Mesendoderm (in vitro differentiated cells): Measurements from ENCODE around the gene ADGRL3.

Experiments
- DNase-seq: peaks from one replicate; pipeline ENCODE4 v3.0.0; 2013
- H2AK5ac ChIP-seq: 2 replicates; pipeline ENCODE4 v1.6.1; 2013; ENCODE audit warnings: low read length, inconsistent platforms
- H2BK120ac ChIP-seq: 2 replicates; pipeline ENCODE4 v1.6.1; 2013; ENCODE audit warnings: low read depth, mild to moderate bottlenecking, low read length, moderate library complexity, mixed read lengths
- H2BK15ac ChIP-seq: replicated peaks from 2 replicates; pipeline ENCODE4 v1.6.1; 2013; ENCODE audit warnings: low read depth, mild to moderate bottlenecking, moderate library complexity
- H2BK5ac ChIP-seq: 2 replicates; pipeline ENCODE4 v1.6.1; 2013; ENCODE audit warnings: low read length, inconsistent platforms
- H3K18ac ChIP-seq: 2 replicates; pipeline ENCODE4 v1.6.1; 2013; ENCODE audit warnings: mild to moderate bottlenecking, low read length, mixed read lengths
- H3K23ac ChIP-seq: one replicate; pipeline ENCODE4 v1.6.1; 2013; ENCODE audit warnings: low read length
- H3K27ac ChIP-seq: 2 replicates; pipeline ENCODE4 v1.5.1; 2013; ENCODE audit warnings: low read depth, mild to moderate bottlenecking, inconsistent platforms, low read length, moderate library complexity
- H3K27me3 ChIP-seq: 2 replicates; pipeline ENCODE4 v1.6.1; 2013; ENCODE audit warnings: low read length, control low read depth, mild to moderate bottlenecking, inconsistent platforms; ENCODE audit not compliant: insufficient read depth, poor library complexity
- H3K36me3 ChIP-seq: 2 replicates; pipeline ENCODE4 v1.6.1; 2013; ENCODE audit warnings: low read length, inconsistent platforms; ENCODE audit not compliant: control insufficient read depth, insufficient read depth
- H3K4ac ChIP-seq: one replicate; pipeline ENCODE4 v1.6.1; 2013; ENCODE audit warnings: low read depth, mild to moderate bottlenecking, low read length, moderate library complexity
- H3K4me1 ChIP-seq: 2 replicates; pipeline ENCODE4 v1.6.1; 2013; ENCODE audit warnings: low read depth, low read length, inconsistent platforms; ENCODE audit not compliant: control insufficient read depth
- H3K4me2 ChIP-seq: 2 replicates; pipeline ENCODE4 v1.6.1; 2013; ENCODE audit warnings: low read length
- H3K4me3 ChIP-seq: 2 replicates; pipeline ENCODE4 v1.5.1; 2013; ENCODE audit warnings: mild to moderate bottlenecking, low read length
- H3K56ac ChIP-seq: one replicate; pipeline ENCODE4 v1.6.1; 2013; ENCODE audit warnings: low read length
- H3K79me1 ChIP-seq: 2 replicates; pipeline ENCODE4 v1.6.1; 2013; ENCODE audit warnings: low read length, inconsistent platforms
- H3K79me2 ChIP-seq: 2 replicates; pipeline ENCODE4 v1.6.1; 2013; ENCODE audit warnings: mild to moderate bottlenecking, low read length; ENCODE audit not compliant: control insufficient read depth, insufficient read depth
- H3K9ac ChIP-seq: 2 replicates; pipeline ENCODE4 v1.6.1; 2013; ENCODE audit warnings: low read length, inconsistent platforms
- H4K5ac ChIP-seq: one replicate; pipeline ENCODE4 v1.6.1; 2013; ENCODE audit warnings: low read length
- H4K8ac ChIP-seq: one replicate; pipeline ENCODE4 v1.6.1; 2013; ENCODE audit warnings: low read depth, mild to moderate bottlenecking, control low read depth, low read length, moderate library complexity
- WGBS: extraction: QIAGEN DNeasy Blood & Tissue Kit; methylation state at CpG from one replicate; pipeline ENCODE4 v1.1.7; 2013; ENCODE audit warnings: low lambda C conversion rate, missing lambda C conversion rate; ENCODE audit not compliant: insufficient coverage; ENCODE audit errors: extremely low coverage; 5-methylcytosine and 5-hydroxymethylcytosine counted together

Gene ADGRL3

DNA sequence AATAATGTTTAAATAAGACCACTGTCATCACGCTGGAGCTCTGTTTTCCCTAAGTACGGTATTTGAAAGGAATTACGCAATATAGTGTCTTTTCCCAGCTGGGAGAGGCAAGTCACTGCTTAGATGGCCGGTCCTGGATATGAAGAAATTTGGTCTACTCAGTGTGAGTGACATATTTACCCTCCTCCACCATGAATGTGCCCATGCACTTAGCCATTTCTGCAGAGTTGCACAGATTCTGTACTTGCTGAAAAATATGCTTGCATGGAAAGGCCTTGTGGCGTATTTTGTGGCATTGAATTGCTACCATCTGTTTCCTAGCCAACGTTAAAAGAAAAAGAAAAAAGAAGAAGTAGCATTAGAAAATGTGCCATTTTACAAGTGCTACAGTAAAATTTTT lies 73.1 kb downstream of the ADGRL3 start:
- no peak overlapping the region for H3K4ac ChIP-seq
- H3K23ac ChIP-seq = no peak overlapping the region
- no peak overlapping the region for H2BK120ac ChIP-seq
- H3K4me1 ChIP-seq = no peaks in the 10 kb centered on the region
- H3K27me3 ChIP-seq = no peaks in the 10 kb centered on the region
- H3K9ac ChIP-seq = no peak overlapping the region
- DNase-seq = no peak
- peaks cover 3% of the 10 kb centered on the region for H3K79me1 ChIP-seq
- no peak overlapping the region for H2BK15ac ChIP-seq
- no peak overlapping the region for H3K18ac ChIP-seq
- H4K5ac ChIP-seq = no peak overlapping the region
- no peak overlapping the region for H3K4me3 ChIP-seq
- no CpG with 5 or more reads among the region's 6 CpGs for WGBS
- no peaks in the 10 kb centered on the region for H3K36me3 ChIP-seq
- no peak overlapping the region for H4K8ac ChIP-seq
- no peak overlapping the region for H3K56ac ChIP-seq
- H3K27ac ChIP-seq = no peak overlapping the region
- no peak overlapping the region for H2AK5ac ChIP-seq
- H3K4me2 ChIP-seq = no peak overlapping the region
- H3K79me2 ChIP-seq = no peaks in the 10 kb centered on the region
- H2BK5ac ChIP-seq = no peak overlapping the region

DNA sequence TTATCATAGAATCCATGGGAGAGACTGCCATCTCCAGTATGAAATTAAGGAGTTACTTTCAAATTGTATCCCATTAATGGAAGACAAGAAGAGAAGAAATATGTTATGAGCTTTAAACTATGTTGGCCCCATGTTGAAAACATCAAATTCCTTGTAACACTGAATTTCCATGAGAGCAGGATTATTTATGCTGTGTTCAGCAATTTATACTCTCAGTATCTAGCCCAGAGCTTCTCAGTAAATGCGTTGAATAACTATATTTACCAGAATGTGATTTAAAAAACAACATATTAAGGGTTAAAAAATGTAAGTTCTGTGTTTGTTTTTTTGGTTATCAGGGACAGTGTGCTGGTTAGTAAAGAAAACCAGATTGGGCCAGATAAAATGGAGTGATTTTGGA lies 74.2 kb downstream of the ADGRL3 start:
- Histone ChIP-seq H3K4me3 (no peak overlapping the region), H3K79me1 (peaks cover 3% of the 10 kb centered on the region), H3K4ac (no peak overlapping the region), H3K9ac (no peak overlapping the region), H3K36me3 (no peaks in the 10 kb centered on the region), H3K18ac (no peak overlapping the region), H3K4me2 (no peak overlapping the region), H3K27me3 (no peaks in the 10 kb centered on the region), H4K5ac (no peak overlapping the region), H3K27ac (no peak overlapping the region), H2BK15ac (no peak overlapping the region), H3K4me1 (no peaks in the 10 kb centered on the region), H4K8ac (no peak overlapping the region), H3K79me2 (no peaks in the 10 kb centered on the region), H3K23ac (no peak overlapping the region), H3K56ac (no peak overlapping the region), H2AK5ac (no peak overlapping the region), H2BK5ac (no peak overlapping the region), H2BK120ac (no peak overlapping the region)
- no CpG with 5 or more reads among the region's 1 CpG for whole genome bisulfite sequencing
- no peak for DNase-seq

DNA sequence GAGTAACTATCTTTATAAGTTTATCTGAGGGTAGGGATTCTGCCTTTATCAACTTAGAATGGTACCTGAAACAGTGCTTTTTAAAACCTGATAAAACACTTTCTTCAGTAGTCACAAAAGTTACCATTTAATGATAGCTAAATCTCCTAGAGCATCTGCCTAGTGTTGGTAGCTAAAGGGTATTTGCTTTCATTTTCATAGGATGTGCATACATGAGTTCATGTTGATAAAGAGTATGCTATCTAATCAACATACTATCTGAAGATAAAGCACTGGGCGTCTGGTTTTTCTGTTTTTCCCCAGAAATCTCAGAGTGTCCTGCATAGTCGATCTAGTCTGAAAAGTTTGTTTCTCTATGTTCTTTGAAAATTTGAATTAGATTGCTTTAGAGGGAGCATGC lies 75.1 kb downstream of the ADGRL3 start:
- no peak overlapping the region for H3K4ac ChIP-seq
- no peak overlapping the region for H3K23ac ChIP-seq
- H3K4me1 ChIP-seq = no peaks in the 10 kb centered on the region
- H3K27me3 ChIP-seq = no peaks in the 10 kb centered on the region
- H2BK5ac ChIP-seq = no peak overlapping the region
- no peak overlapping the region for H2AK5ac ChIP-seq
- H4K8ac ChIP-seq = no peak overlapping the region
- no peak overlapping the region for H3K18ac ChIP-seq
- H3K79me2 ChIP-seq = no peaks in the 10 kb centered on the region
- no peaks in the 10 kb centered on the region for H3K36me3 ChIP-seq
- H2BK15ac ChIP-seq = no peak overlapping the region
- H2BK120ac ChIP-seq = no peak overlapping the region
- no peak overlapping the region for H3K27ac ChIP-seq
- no peak overlapping the region for H3K4me3 ChIP-seq
- no peak overlapping the region for H3K9ac ChIP-seq
- no peak overlapping the region for H4K5ac ChIP-seq
- H3K4me2 ChIP-seq = no peak overlapping the region
- H3K79me1 ChIP-seq = peaks cover 3% of the 10 kb centered on the region
- peak; percentile 58 for DNase-seq
- no peak overlapping the region for H3K56ac ChIP-seq
- WGBS = no CpG with 5 or more reads among the region's 2 CpGs

DNA sequence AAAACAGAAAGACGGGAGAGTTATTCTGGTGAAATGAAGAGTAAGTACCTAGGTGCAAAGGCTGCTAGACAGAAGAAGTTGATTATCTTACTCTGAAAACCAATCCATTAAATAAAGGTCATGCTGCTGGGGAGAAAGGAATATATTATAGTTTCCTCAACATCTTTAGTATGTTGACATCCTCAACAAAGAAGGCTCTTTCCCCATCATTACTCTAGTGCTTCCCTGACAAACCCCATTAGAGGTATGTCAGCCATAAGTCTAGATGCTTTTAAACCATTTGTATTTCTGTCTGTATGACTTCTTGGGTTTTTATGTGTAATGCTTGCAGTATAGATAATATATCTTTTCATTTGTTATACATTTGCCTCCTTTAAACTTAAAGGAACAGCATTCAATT lies 75.9 kb downstream of the ADGRL3 start:
- no peak overlapping the region for H2BK120ac ChIP-seq
- DNase-seq = no peak
- H3K4me1 ChIP-seq = no peaks in the 10 kb centered on the region
- no peaks in the 10 kb centered on the region for H3K36me3 ChIP-seq
- H4K8ac ChIP-seq = no peak overlapping the region
- H3K4me2 ChIP-seq = no peak overlapping the region
- H3K79me2 ChIP-seq = no peaks in the 10 kb centered on the region
- H3K27ac ChIP-seq = no peak overlapping the region
- H4K5ac ChIP-seq = no peak overlapping the region
- H2BK15ac ChIP-seq = no peak overlapping the region
- H2AK5ac ChIP-seq = no peak overlapping the region
- no peaks in the 10 kb centered on the region for H3K27me3 ChIP-seq
- no peak overlapping the region for H3K9ac ChIP-seq
- WGBS = no CpG with 5 or more reads among the region's 1 CpG
- no peak overlapping the region for H2BK5ac ChIP-seq
- H3K23ac ChIP-seq = no peak overlapping the region
- no peak overlapping the region for H3K56ac ChIP-seq
- no peak overlapping the region for H3K18ac ChIP-seq
- H3K79me1 ChIP-seq = peaks cover 3% of the 10 kb centered on the region
- no peak overlapping the region for H3K4ac ChIP-seq
- no peak overlapping the region for H3K4me3 ChIP-seq

DNA sequence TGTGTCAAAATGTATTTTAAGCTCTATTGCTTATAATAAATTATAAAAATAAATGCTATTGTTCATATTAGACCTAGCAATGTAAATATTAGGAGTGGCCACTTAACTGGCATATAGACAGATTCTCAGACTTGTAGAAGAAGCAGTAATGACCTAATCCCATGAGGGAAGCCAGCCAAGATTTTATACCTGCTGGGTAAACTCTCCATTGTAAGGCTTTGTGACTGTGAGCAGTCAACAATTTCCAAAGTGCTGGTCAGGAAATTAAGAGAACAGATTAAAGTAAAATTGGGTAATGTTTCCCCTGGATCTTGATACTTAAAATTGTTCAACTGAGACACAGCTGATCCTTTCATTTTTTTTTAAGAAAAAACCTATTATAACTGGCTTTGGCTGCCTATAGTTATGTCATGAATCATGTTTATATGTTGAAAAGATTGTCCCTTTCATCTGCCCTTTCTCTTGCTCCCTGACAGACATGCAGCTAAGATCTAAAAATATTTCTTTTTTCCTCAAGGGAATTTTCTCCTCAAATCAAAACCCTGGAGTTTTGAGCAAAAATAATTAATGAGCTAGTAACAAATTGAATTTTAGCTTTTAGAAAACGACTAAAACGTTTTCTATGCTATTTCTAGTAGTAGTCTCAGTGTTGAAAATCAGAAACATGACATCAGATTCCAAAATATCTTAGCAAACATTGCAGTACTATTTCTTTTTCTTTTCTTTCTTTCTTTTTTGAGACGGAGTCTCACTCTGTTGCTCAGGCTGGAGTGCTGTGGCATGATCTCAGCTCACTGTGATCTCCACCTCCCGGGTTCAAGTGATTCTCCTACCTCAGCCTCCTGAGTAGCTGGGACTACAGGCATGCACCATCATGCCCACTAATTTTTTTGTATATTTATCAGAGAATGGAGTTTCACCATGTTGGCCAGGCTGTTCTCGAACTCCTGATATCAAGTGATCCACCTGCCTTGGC lies 77.9 kb downstream of the ADGRL3 start:
- peaks cover 3% of the 10 kb centered on the region for H3K79me1 ChIP-seq
- no peaks in the 10 kb centered on the region for H3K36me3 ChIP-seq
- H4K8ac ChIP-seq = no peak overlapping the region
- no peaks in the 10 kb centered on the region for H3K27me3 ChIP-seq
- DNase-seq = no peak
- no peak overlapping the region for H3K23ac ChIP-seq
- no peak overlapping the region for H3K4ac ChIP-seq
- H3K18ac ChIP-seq = no peak overlapping the region
- no CpG with 5 or more reads among the region's 5 CpGs for WGBS
- H3K56ac ChIP-seq = no peak overlapping the region
- H3K79me2 ChIP-seq = no peaks in the 10 kb centered on the region
- H3K27ac ChIP-seq = no peak overlapping the region
- H2BK15ac ChIP-seq = no peak overlapping the region
- no peak overlapping the region for H3K4me3 ChIP-seq
- H3K9ac ChIP-seq = no peak overlapping the region
- no peak overlapping the region for H4K5ac ChIP-seq
- H2BK5ac ChIP-seq = no peak overlapping the region
- H2AK5ac ChIP-seq = no peak overlapping the region
- no peak overlapping the region for H2BK120ac ChIP-seq
- H3K4me1 ChIP-seq = no peaks in the 10 kb centered on the region
- no peak overlapping the region for H3K4me2 ChIP-seq
